OCI-LY1 (cell line): ENCODE data around the gene MDGA2.

ENCODE experiments used
- CTCF ChIP-seq: fragments of 200-600 bp; sonication (generic), shearing (Covaris generic); IDR thresholded peaks from 2 replicates; pipeline ENCODE4 v1.5.1; 2017; ENCODE audit warnings: mild to moderate bottlenecking, antibody characterized with exemption, low read length, moderate library complexity, mixed read lengths
- EZH2 ChIP-seq: fragments of 200-600 bp; sonication (generic), shearing (Covaris generic); IDR thresholded peaks from 2 replicates; pipeline ENCODE4 v1.8.0; 2017; ENCODE audit warnings: borderline replicate concordance, mixed run types, mild to moderate bottlenecking, antibody characterized with exemption, low read length, moderate library complexity, mixed read lengths

- TF ChIP-seq CTCF, result no peak
- TF ChIP-seq EZH2, result no peak
These were observed 675.7 kb downstream of the MDGA2 start for GRCh38 chr14:46999661-47000060.
